ENCODE results near the gene OR10V1. TPM values are rescaled to one million over a fixed set of nuclear protein-coding genes. Genes with fewer than 3 reads are reported as not detected.

OR10V1 gene
- total RNA-seq, 1 donor from 2014 or later, result not detected

- H3K4me3 ChIP-seq, result no peak overlapping the region
- H3K4me1 ChIP-seq, result no peaks in the 10 kb centered on the region
- no peak for TF ChIP-seq CTCF (IDR thresholded peaks at IDR 0.05)
- intact Hi-C loops (cut with DNase I), result no loop called here
- DNase-seq (ENCODE audit: low spot score in 2 of 2), result no peak
- no peaks in the 10 kb centered on the region for H3K27me3 ChIP-seq
- no peaks in the 10 kb centered on the region for H3K36me3 ChIP-seq
- H3K9me3 ChIP-seq, result no peaks in the 10 kb centered on the region
- no peak overlapping the region for H3K27ac ChIP-seq
Observed at GRCh38 chr11:59728154-59728553, 14.5 kb upstream of the OR10V1 start.

GRCh38 chr11:59727426-59727825 is 13.8 kb upstream of the OR10V1 start:
- intact Hi-C loops (cut with DNase I), result no loop called here
- Histone ChIP-seq H3K36me3 (no peaks in the 10 kb centered on the region), H3K27ac (no peak overlapping the region), H3K4me1 (no peaks in the 10 kb centered on the region), H3K4me3 (no peak overlapping the region), H3K27me3 (no peaks in the 10 kb centered on the region), H3K9me3 (no peaks in the 10 kb centered on the region)
- no peak for TF ChIP-seq CTCF (IDR thresholded peaks at IDR 0.05)
- no peak for DNase-seq (ENCODE audit: low spot score in 2 of 2)

GRCh38 chr11:59724066-59724465 is 10.4 kb upstream of the OR10V1 start:
- Histone ChIP-seq H3K4me3 (no peak overlapping the region), H3K9me3 (no peaks in the 10 kb centered on the region), H3K27me3 (no peaks in the 10 kb centered on the region), H3K27ac (no peak overlapping the region), H3K36me3 (no peaks in the 10 kb centered on the region), H3K4me1 (no peaks in the 10 kb centered on the region)
- intact Hi-C loops (cut with DNase I), result no loop called here
- no peak for DNase-seq (ENCODE audit: low spot score in 2 of 2)
- TF ChIP-seq CTCF (IDR thresholded peaks at IDR 0.05), result no peak

- Histone ChIP-seq H3K4me1 (no peaks in the 10 kb centered on the region), H3K27me3 (no peaks in the 10 kb centered on the region), H3K4me3 (no peak overlapping the region), H3K36me3 (no peaks in the 10 kb centered on the region), H3K9me3 (no peaks in the 10 kb centered on the region), H3K27ac (no peak overlapping the region)
- no peak for DNase-seq (ENCODE audit: low spot score in 2 of 2)
- intact Hi-C loops (cut with DNase I), result no loop called here
- TF ChIP-seq CTCF (IDR thresholded peaks at IDR 0.05), result no peak
Observed at GRCh38 chr11:59719556-59719955, 5.9 kb upstream of the OR10V1 start.

- no peaks in the 10 kb centered on the region for H3K36me3 ChIP-seq
- no peaks in the 10 kb centered on the region for H3K9me3 ChIP-seq
- no peak for TF ChIP-seq CTCF (IDR thresholded peaks at IDR 0.05)
- no peaks in the 10 kb centered on the region for H3K4me1 ChIP-seq
- no peak overlapping the region for H3K27ac ChIP-seq
- H3K4me3 ChIP-seq, result no peak overlapping the region
- intact Hi-C loops (cut with DNase I), result no loop called here
- H3K27me3 ChIP-seq, result no peaks in the 10 kb centered on the region
- no peak for DNase-seq (ENCODE audit: low spot score in 2 of 2)
Observed at GRCh38 chr11:59716051-59716450, 2.4 kb upstream of the OR10V1 start.

- H3K4me1 ChIP-seq, result no peaks in the 10 kb centered on the region
- H3K27me3 ChIP-seq, result no peaks in the 10 kb centered on the region
- TF ChIP-seq CTCF (IDR thresholded peaks at IDR 0.05), result no peak
- intact Hi-C loops (cut with DNase I), result no loop called here
- H3K36me3 ChIP-seq, result no peaks in the 10 kb centered on the region
- no peaks in the 10 kb centered on the region for H3K9me3 ChIP-seq
- H3K27ac ChIP-seq, result no peak overlapping the region
- DNase-seq (ENCODE audit: low spot score in 2 of 2), result no peak
- H3K4me3 ChIP-seq, result no peak overlapping the region
Observed at GRCh38 chr11:59710136-59710847, 3.4 kb downstream of the OR10V1 start.
